Bronchial epithelial cell (primary cell): ENCODE results near the gene PRKG2. TPM values are rescaled to one million over a fixed set of nuclear protein-coding genes. Genes with fewer than 3 reads are reported as not detected.

Experiments used
- DNase-seq: peaks from one replicate; pipeline ENCODE4 v3.0.0-alpha.2; 2010; ENCODE audit warnings: low read depth
- FAIRE-seq: peaks from 2 replicates; lab custom pipeline; 2011; peaks lifted over from hg19 to GRCh38; lab: Jason Lieb, UNC
- H3K27me3 ChIP-seq: 2 replicates; pipeline ENCODE4 v1.5.1; 2011; ENCODE audit warnings: low read length; ENCODE audit not compliant: control insufficient read depth, insufficient read depth
- H3K36me3 ChIP-seq: 2 replicates; pipeline ENCODE4 v1.5.1; 2011; ENCODE audit warnings: low read length; ENCODE audit not compliant: control insufficient read depth, insufficient read depth
- H3K4me3 ChIP-seq: 2 replicates; pipeline ENCODE4 v1.5.1; 2011; ENCODE audit warnings: mild to moderate bottlenecking, low read depth, low read length, control low read depth
- CTCF ChIP-seq: IDR thresholded peaks from 2 replicates; pipeline ENCODE4 v1.5.1; 2011; ENCODE audit warnings: mild to moderate bottlenecking, moderate library complexity, low read length, control low read depth, inconsistent platforms; ENCODE audit not compliant: insufficient read depth, severe bottlenecking
- total RNA-seq: library from RNA; depleted of rRNA; stranded (reverse); fragments of >200 nt; gene quantifications from 2 replicates; pipeline ENCODE4 v1.2.1, GENCODE V29; 2014

The PRKG2 gene
- total RNA-seq, 1 donor from 2014 or later, result 5.3 TPM

- H3K36me3 ChIP-seq, result no peaks in the 10 kb centered on the region
- no peak for TF ChIP-seq CTCF
- no peaks in the 10 kb centered on the region for H3K27me3 ChIP-seq
- FAIRE-seq (no peak), DNase-seq (no peak)
- H3K4me3 ChIP-seq, result no peak overlapping the region
Measured at GRCh38 chr4:81149976-81150375, 65.0 kb downstream of the PRKG2 start.

- H3K36me3 ChIP-seq, result no peaks in the 10 kb centered on the region
- H3K27me3 ChIP-seq, result no peaks in the 10 kb centered on the region
- TF ChIP-seq CTCF, result no peak
- H3K4me3 ChIP-seq, result no peak overlapping the region
- DNase-seq (no peak), FAIRE-seq (no peak)
Measured at GRCh38 chr4:81148576-81148975, 66.4 kb downstream of the PRKG2 start.

GRCh38 chr4:81146466-81146865 is 68.6 kb downstream of the PRKG2 start:
- no peak for DNase-seq
- Histone ChIP-seq H3K27me3 (no peaks in the 10 kb centered on the region), H3K36me3 (no peaks in the 10 kb centered on the region), H3K4me3 (no peak overlapping the region)
- no peak for TF ChIP-seq CTCF
- no peak for FAIRE-seq

- no peak for FAIRE-seq
- no peak overlapping the region for H3K4me3 ChIP-seq
Measured at GRCh38 chr4:81143183-81143582, 71.8 kb downstream of the PRKG2 start.

GRCh38 chr4:81142744-81143143 is 72.3 kb downstream of the PRKG2 start:
- FAIRE-seq (no peak), DNase-seq (peak; percentile 69)
- H3K27me3 ChIP-seq, result no peaks in the 10 kb centered on the region
- H3K36me3 ChIP-seq, result no peaks in the 10 kb centered on the region
- TF ChIP-seq CTCF, result no peak
- no peak overlapping the region for H3K4me3 ChIP-seq

More at GRCh38 chr4:81143183-81143582, 71.8 kb downstream of the PRKG2 start:
- Histone ChIP-seq H3K36me3 (no peaks in the 10 kb centered on the region), H3K27me3 (no peaks in the 10 kb centered on the region)
- TF ChIP-seq CTCF, result no peak
- DNase-seq, result no peak

GRCh38 chr4:81137894-81138293 is 77.1 kb downstream of the PRKG2 start:
- DNase-seq (no peak), FAIRE-seq (no peak)
- no peaks in the 10 kb centered on the region for H3K36me3 ChIP-seq
- no peaks in the 10 kb centered on the region for H3K27me3 ChIP-seq
- no peak for TF ChIP-seq CTCF
- H3K4me3 ChIP-seq, result no peak overlapping the region
